SK-N-SH (cell line): ENCODE measurements around the gene GKN1. TPM values are rescaled to one million over a fixed set of nuclear protein-coding genes. Genes with fewer than 3 reads are reported as not detected.
A peak's percentile ranks its signal among the peaks of the same experiment; 100 is the strongest.

Experiments
- CTCF ChIA-PET: fragments of 300-600, 350-600 bp; formaldehyde crosslinking; extraction: SDS; loops from one replicate; lab custom pipeline; 2021; lab: Yijun Ruan, JAX
- POLR2A ChIA-PET: fragments of 350-600 bp; sonication (Branson Sonifier 250); formaldehyde crosslinking; extraction: SDS; loops from one replicate; lab custom pipeline; 2020; ENCODE audit warnings: antibody characterized with exemption, inconsistent platforms; lab: Yijun Ruan, JAX
- DNase-seq: peaks from one replicate; pipeline ENCODE4 v3.0.0; 2012
- H2AFZ ChIP-seq: fragments of 200-600 bp; sonication (generic); 2 replicates; pipeline ENCODE4 v1.8.1; 2016; ENCODE audit warnings: antibody characterized with exemption, mild to moderate bottlenecking, low read depth
- H3F3A ChIP-seq: fragments of 200-600 bp; sonication (generic); replicated peaks from 2 replicates; pipeline ENCODE3; 2016; ENCODE audit warnings: antibody characterized with exemption, mild to moderate bottlenecking; ENCODE audit not compliant: insufficient read depth
- H3K27ac ChIP-seq, 2 experiments: fragments of 200-500 bp in 1 of 2; fragments of 200-600 bp in 1 of 2; sonication (Bioruptor generic) in 1 of 2; sonication (generic), shearing (Covaris generic) in 1 of 2; 2 replicates each; pipeline versions ENCODE4 v1.5.1 to v1.6.1; 2014 to 2016; ENCODE audit warnings: low read depth in 2 of 2, inconsistent platforms in 1 of 2, low read length in 1 of 2, mild to moderate bottlenecking in 1 of 2, mixed read lengths in 1 of 2
- H3K27me3 ChIP-seq: fragments of 200-600 bp; sonication (generic), shearing (Covaris generic); 2 replicates; pipeline ENCODE4 v1.6.1; 2016; ENCODE audit warnings: mixed run types; ENCODE audit not compliant: insufficient read depth
- H3K36me3 ChIP-seq, 2 experiments: fragments of 200-500 bp in 1 of 2; fragments of 200-600 bp in 1 of 2; sonication (Bioruptor generic) in 1 of 2; sonication (generic) in 1 of 2; replicated peaks in 1 of 2; 2 replicates each; pipeline versions ENCODE3 to v1.5.1; 2014 to 2016; ENCODE audit warnings: low read length in 1 of 2, mild to moderate bottlenecking in 1 of 2; ENCODE audit not compliant: insufficient read depth in 2 of 2, control insufficient read depth in 1 of 2
- H3K4me1 ChIP-seq, 2 experiments: fragments of 200-500 bp in 1 of 2; fragments of 200-600 bp in 1 of 2; sonication (Bioruptor generic) in 1 of 2; sonication (generic), shearing (Covaris generic) in 1 of 2; 2 replicates each; pipeline versions ENCODE4 v1.5.1 to v1.6.1; 2014 to 2016; ENCODE audit warnings: low read depth in 1 of 2, low read length in 1 of 2, mixed run types in 1 of 2; ENCODE audit not compliant: insufficient read depth in 2 of 2, control insufficient read depth in 1 of 2
- H3K4me2 ChIP-seq: fragments of 200-600 bp; sonication (generic), shearing (Covaris generic); 2 replicates; pipeline ENCODE4 v1.6.1; 2017; ENCODE audit warnings: mixed run types
- H3K4me3 ChIP-seq, 2 experiments: fragments of 200-500 bp in 1 of 2; fragments of 200-600 bp in 1 of 2; sonication (Bioruptor generic) in 1 of 2; sonication (generic), shearing (Covaris generic) in 1 of 2; 2 replicates each; pipeline versions ENCODE4 v1.5.1 to v1.8.1; 2014 to 2016; ENCODE audit warnings: low read depth in 2 of 2, inconsistent platforms in 1 of 2, low read length in 1 of 2, mild to moderate bottlenecking in 1 of 2, mixed read lengths in 1 of 2, moderate library complexity in 1 of 2
- H3K79me2 ChIP-seq: fragments of 200-600 bp; sonication (generic); 2 replicates; pipeline ENCODE4 v1.8.1; 2017; ENCODE audit warnings: mild to moderate bottlenecking; ENCODE audit not compliant: insufficient read depth
- H3K9ac ChIP-seq: fragments of 200-600 bp; sonication (generic); 2 replicates; pipeline ENCODE4 v1.6.1; 2017; ENCODE audit warnings: mixed run types
- H3K9me2 ChIP-seq: fragments of 200-600 bp; sonication (generic); 2 replicates; pipeline ENCODE4 v1.6.1; 2017; ENCODE audit warnings: mixed run types
- H3K9me3 ChIP-seq: fragments of 200-600 bp; sonication (generic); 2 replicates; pipeline ENCODE4 v1.6.1; 2017; ENCODE audit warnings: mixed run types, mild to moderate bottlenecking, moderate library complexity
- H4K20me1 ChIP-seq: fragments of 200-600 bp; sonication (generic); 2 replicates; pipeline ENCODE4 v1.6.1; 2017; ENCODE audit warnings: mild to moderate bottlenecking, mixed run types; ENCODE audit not compliant: insufficient read depth
- CTCF ChIP-seq: fragments of 200-600 bp; sonication (generic); IDR thresholded peaks from 2 replicates; pipeline ENCODE4 v1.6.1; 2017; ENCODE audit warnings: antibody characterized with exemption, mild to moderate bottlenecking, moderate library complexity
- ELF1 ChIP-seq: IDR thresholded peaks from 2 replicates; pipeline ENCODE4 v1.4.0; 2012
- EP300 ChIP-seq, 2 experiments: IDR thresholded peaks; 2 replicates each; pipeline versions ENCODE4 v1.4.0 to v1.6.1; 2012; ENCODE audit warnings: borderline replicate concordance in 1 of 2, low read depth in 1 of 2, low read length in 1 of 2
- FOXJ3 ChIP-seq: sonication (generic); formaldehyde crosslinking; IDR thresholded peaks from 2 replicates; pipeline ENCODE4 v1.5.1; 2020; ENCODE audit warnings: mild to moderate bottlenecking, missing genetic modification reagents
- JUND ChIP-seq: IDR thresholded peaks from 2 replicates; pipeline ENCODE4 v1.4.0; 2012
- RAD21 ChIP-seq: IDR thresholded peaks from 2 replicates; pipeline ENCODE4 v1.6.1; 2012; ENCODE audit warnings: mild to moderate bottlenecking, low read length
- TAF1 ChIP-seq: IDR thresholded peaks from 2 replicates; pipeline ENCODE4 v1.6.1; 2012; ENCODE audit warnings: low read depth, mild to moderate bottlenecking, low read length, moderate library complexity, borderline replicate concordance
- TCF12 ChIP-seq: IDR thresholded peaks from 2 replicates; pipeline ENCODE4 v1.4.0; 2012
- USF2 ChIP-seq: fragments of 150-350 bp; IDR thresholded peaks from 2 replicates; pipeline ENCODE4 v1.6.1; 2017; ENCODE audit warnings: antibody characterized with exemption, low read length, low read depth, borderline replicate concordance
- ZBTB33 ChIP-seq: IDR thresholded peaks from 2 replicates; pipeline ENCODE4 v1.4.0; 2012; ENCODE audit warnings: low read depth, borderline replicate concordance
- WGBS: methylation state at CpG from one replicate; pipeline ENCODE4 v1.1.6; 2017; ENCODE audit warnings: low lambda C conversion rate; 5-methylcytosine and 5-hydroxymethylcytosine counted together
- polyA plus RNA-seq, 3 experiments: library from polyadenylated mRNA; depleted of rRNA; stranded (reverse); fragments of >200 nt; gene quantifications; 2 replicates each; pipeline ENCODE4 v1.2.3, GENCODE V29; 2012

The GKN1 gene
- polyA plus RNA-seq, 1 of the 3 experiments (the other 2 are of a cell fraction) = not detected

GRCh38 chr2:69011611-69012157 lies 37.2 kb downstream of the GKN1 start:
- Histone ChIP-seq H3K4me1 (peaks cover 4 to 21% of the 10 kb centered on the region in 2 experiments), H3F3A (peaks cover 15% of the 10 kb centered on the region), H3K36me3 (peaks cover 0 to 13% of the 10 kb centered on the region in 2 experiments), H2AFZ (no peak overlapping the region), H3K9ac (no peak overlapping the region), H3K9me3 (no peaks in the 10 kb centered on the region), H3K4me3 (no peak overlapping the region), H3K9me2 (no peaks in the 10 kb centered on the region), H3K27ac (no peak overlapping the region), H4K20me1 (peaks cover 13% of the 10 kb centered on the region), H3K79me2 (peaks cover 37% of the 10 kb centered on the region), H3K27me3 (no peaks in the 10 kb centered on the region), H3K4me2 (no peak overlapping the region)
- WGBS = 67% methylated on average over 3 of the region's 4 CpGs
- no peak for TF ChIP-seq USF2
- TF ChIP-seq TAF1 = no peak
- TF ChIP-seq CTCF = peak; percentile 19; the same call in 1 of the 2 replicates
- no peak for TF ChIP-seq FOXJ3 (CRISPR knock-in tag)
- TF ChIP-seq JUND = no peak
- TF ChIP-seq ZBTB33 = no peak
- peak; percentile 41 for TF ChIP-seq RAD21
- no peak for TF ChIP-seq TCF12
- TF ChIP-seq ELF1 = no peak
- no peak for TF ChIP-seq EP300 (IDR thresholded peaks at IDR 0.05; ENCODE audit: borderline replicate concordance in 1 of 2, low read depth in 1 of 2, low read length in 1 of 2)
- CTCF ChIA-PET = interaction anchor here (0.7 to 6.3 kb wide), 19 partner anchors 9 to 310 kb away, joined by 3 to 107 read pairs (median 5); no protein-coding TSS in a partner anchor
- DNase-seq = peak; percentile 30
- POLR2A ChIA-PET = no interaction called here
